HG03457 (cell line): ENCODE results near the gene RPL23.
"Not testable (repeated sequence)": the region's sequence is repeated elsewhere in the genome, so short reads cannot be mapped to it uniquely, and the experiment has no call there.

Source experiments
- ATAC-seq: cut with Tn5 transposase; IDR thresholded peaks from one replicate; pipeline ENCODE4 v1.9.1; 2021; ENCODE audit warnings: moderate number of reproducible peaks; ENCODE audit not compliant: unreplicated experiment

RPL23 gene

GRCh38 chr17:38868817-38869525 lies 15.4 kb upstream of the RPL23 start:
- ATAC-seq, result peak; percentile 35

- ATAC-seq, result no peak
These were observed 14.7 kb upstream of the RPL23 start for GRCh38 chr17:38867968-38868816.

- ATAC-seq, result no peak
These were observed 13.9 kb upstream of the RPL23 start for GRCh38 chr17:38867179-38867967.

GRCh38 chr17:38864636-38865398 lies 11.3 kb upstream of the RPL23 start:
- no peak for ATAC-seq

GRCh38 chr17:38861399-38861843 lies 7.9 kb upstream of the RPL23 start:
- ATAC-seq, result no peak

GRCh38 chr17:38857271-38857670 lies 3.8 kb upstream of the RPL23 start:
- ATAC-seq, result no peak

GRCh38 chr17:38855101-38855714 lies 1.7 kb upstream of the RPL23 start:
- not testable (repeated sequence) for ATAC-seq

- no peak for ATAC-seq
These were observed 690 bp downstream of the RPL23 start for GRCh38 chr17:38852771-38853291.

- no peak for ATAC-seq
These were observed 2.1 kb downstream of the RPL23 start for GRCh38 chr17:38851434-38851833.

GRCh38 chr17:38850374-38850773 lies 3.1 kb downstream of the RPL23 start:
- no peak for ATAC-seq

- no peak for ATAC-seq
These were observed 4.4 kb downstream of the RPL23 start for GRCh38 chr17:38848939-38849605.

- no peak for ATAC-seq
These were observed 5.0 kb downstream of the RPL23 start for GRCh38 chr17:38848557-38848891.

- no peak for ATAC-seq
These were observed 9.2 kb downstream of the RPL23 start for GRCh38 chr17:38844261-38844757.

GRCh38 chr17:38825762-38826247 lies 27.7 kb downstream of the RPL23 start:
- ATAC-seq, result no peak

- peak; percentile 78 for ATAC-seq
These were observed 28.4 kb downstream of the RPL23 start, which contains the start of gene CWC25 for GRCh38 chr17:38824899-38825761. Gene CWC25, minus strand, starts transcription at chr17:38825321. Its CDS starts 138 bp downstream, at chr17:38825183.

- no peak for ATAC-seq
These were observed 37.8 kb downstream of the RPL23 start for GRCh38 chr17:38815576-38816193.

GRCh38 chr17:38809828-38810227 lies 43.7 kb downstream of the RPL23 start:
- ATAC-seq, result no peak
